Breast epithelium (tissue), 3 donors: Measurements from ENCODE around the gene CENPB.

ENCODE experiments used
- CTCF ChIP-seq, 3 donors: fragments of 450-650 bp; IDR thresholded peaks; one replicate each; pipeline ENCODE4 v1.5.1; 2016 to 2017; ENCODE audit warnings: antibody characterized with exemption in 3 of 3, mild to moderate bottlenecking in 3 of 3, moderate library complexity in 3 of 3
- POLR2A ChIP-seq: fragments of 450-650 bp; IDR thresholded peaks from one replicate; pipeline ENCODE4 v1.6.1; 2016; ENCODE audit warnings: antibody characterized with exemption, mild to moderate bottlenecking, moderate library complexity
- POLR2AphosphoS5 ChIP-seq, 3 donors: sonication (generic); formaldehyde crosslinking; IDR thresholded peaks; one replicate each; pipeline ENCODE4 v1.6.1; 2017; ENCODE audit warnings: antibody characterized with exemption in 3 of 3

DNA sequence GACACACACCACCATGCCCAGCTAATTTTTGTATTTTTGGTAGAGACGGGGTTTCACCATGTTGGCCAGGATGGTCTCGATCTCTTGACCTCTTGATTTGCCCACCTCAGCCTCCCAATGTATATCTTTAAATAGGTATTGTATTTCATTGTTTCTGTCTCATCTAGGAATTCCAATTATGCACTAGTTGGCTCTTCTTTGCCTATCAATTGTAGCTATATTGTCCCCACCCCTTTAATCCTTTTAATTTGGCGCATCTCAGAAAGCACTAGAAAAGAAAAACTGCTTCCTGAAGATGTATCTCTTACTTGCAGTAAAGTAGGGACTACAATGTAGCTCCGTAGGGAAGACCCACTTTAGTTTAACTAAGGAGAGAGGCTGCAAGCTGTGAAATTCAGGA, 49.6 kb upstream of the CENPB start:
- no peak for TF ChIP-seq POLR2A
- no peak for TF ChIP-seq POLR2AphosphoS5 (IDR thresholded peaks at IDR 0.05)
- TF ChIP-seq CTCF (IDR thresholded peaks at IDR 0.05): no peak
